ENCODE measurements around the gene ANKS4B. TPM values are rescaled to one million over a fixed set of nuclear protein-coding genes. Genes with fewer than 3 reads are reported as not detected.
A peak's percentile ranks its signal among the peaks of the same experiment; 100 is the strongest.
"Not testable (repeated sequence)": the region's sequence is repeated elsewhere in the genome, so short reads cannot be mapped to it uniquely, and the experiment has no call there.

Gene ANKS4B
- total and polyA plus RNA-seq, 9 donors: 0.04 to 1.6 (median 0.05) TPM; not detected in 3

- not testable (repeated sequence) for H3K36me3 ChIP-seq (ENCODE audit: control insufficient read depth, insufficient read depth, low read length); H3K9me3 ChIP-seq (replicated peaks; ENCODE audit: control insufficient read depth, low read depth, low read length); H3K4me1 ChIP-seq (ENCODE audit: control insufficient read depth, insufficient read depth, low read length); H3K4me3 ChIP-seq (ENCODE audit: low read length); H3K27ac ChIP-seq (ENCODE audit: low read length); DNase-seq
- WGBS (ENCODE audit: insufficient coverage): 60% methylated on average over 1 of the region's 3 CpGs
- peaks cover 16% of the 10 kb centered on the region for H3K27me3 ChIP-seq (ENCODE audit: control insufficient read depth, insufficient read depth, low read length)
These were observed 39.3 kb downstream of the ANKS4B start for GRCh38 chr16:21272763-21273162.

- H3K4me3 ChIP-seq (ENCODE audit: low read length): no peak overlapping the region
- no peaks in the 10 kb centered on the region for H3K36me3 ChIP-seq (ENCODE audit: control insufficient read depth, insufficient read depth, low read length)
- H3K27ac ChIP-seq (ENCODE audit: low read length): no peak overlapping the region
- no peak for DNase-seq
- peaks cover 7% of the 10 kb centered on the region for H3K4me1 ChIP-seq (ENCODE audit: control insufficient read depth, insufficient read depth, low read length)
- H3K9me3 ChIP-seq (replicated peaks; ENCODE audit: control insufficient read depth, low read depth, low read length): no peaks in the 10 kb centered on the region
- WGBS (ENCODE audit: insufficient coverage): 60% methylated on average over 2 of the region's 5 CpGs
- H3K27me3 ChIP-seq (ENCODE audit: control insufficient read depth, insufficient read depth, low read length): peaks cover 28% of the 10 kb centered on the region
These were observed 40.8 kb downstream of the ANKS4B start for GRCh38 chr16:21274172-21274726.

GRCh38 chr16:21275529-21275928 lies 42.0 kb downstream of the ANKS4B start:
- Histone ChIP-seq H3K27me3 (ENCODE audit: control insufficient read depth, insufficient read depth, low read length) (peaks cover 35% of the 10 kb centered on the region), H3K27ac (ENCODE audit: low read length) (no peak overlapping the region)
- WGBS (ENCODE audit: insufficient coverage): no CpG with 5 or more reads among the region's 3 CpGs

GRCh38 chr16:21276090-21276489 lies 42.6 kb downstream of the ANKS4B start:
- 88% methylated on average over 7 of the region's 9 CpGs for WGBS (ENCODE audit: insufficient coverage)
- Histone ChIP-seq H3K4me3 (ENCODE audit: low read length) (no peak overlapping the region), H3K9me3 (replicated peaks; ENCODE audit: control insufficient read depth, low read depth, low read length) (no peaks in the 10 kb centered on the region), H3K36me3 (ENCODE audit: control insufficient read depth, insufficient read depth, low read length) (no peaks in the 10 kb centered on the region), H3K27ac (ENCODE audit: low read length) (no peak overlapping the region), H3K27me3 (ENCODE audit: control insufficient read depth, insufficient read depth, low read length) (peaks cover 35% of the 10 kb centered on the region), H3K4me1 (ENCODE audit: control insufficient read depth, insufficient read depth, low read length) (peaks cover 7% of the 10 kb centered on the region)
- DNase-seq: no peak

More at GRCh38 chr16:21275529-21275928, 42.0 kb downstream of the ANKS4B start:
- DNase-seq: no peak
- no peaks in the 10 kb centered on the region for H3K9me3 ChIP-seq (replicated peaks; ENCODE audit: control insufficient read depth, low read depth, low read length)
- H3K4me3 ChIP-seq (ENCODE audit: low read length): no peak overlapping the region
- no peaks in the 10 kb centered on the region for H3K36me3 ChIP-seq (ENCODE audit: control insufficient read depth, insufficient read depth, low read length)
- H3K4me1 ChIP-seq (ENCODE audit: control insufficient read depth, insufficient read depth, low read length): peaks cover 7% of the 10 kb centered on the region

- Histone ChIP-seq H3K27ac (ENCODE audit: low read length) (no peak overlapping the region), H3K36me3 (ENCODE audit: control insufficient read depth, insufficient read depth, low read length) (no peaks in the 10 kb centered on the region), H3K9me3 (replicated peaks; ENCODE audit: control insufficient read depth, low read depth, low read length) (no peaks in the 10 kb centered on the region), H3K4me1 (ENCODE audit: control insufficient read depth, insufficient read depth, low read length) (peaks cover 7% of the 10 kb centered on the region), H3K4me3 (ENCODE audit: low read length) (no peak overlapping the region), H3K27me3 (ENCODE audit: control insufficient read depth, insufficient read depth, low read length) (peaks cover 44% of the 10 kb centered on the region)
- whole genome bisulfite sequencing (ENCODE audit: insufficient coverage): 73% methylated on average over 14 of the region's 17 CpGs
- no peak for DNase-seq
These were observed 43.8 kb downstream of the ANKS4B start for GRCh38 chr16:21277045-21277926.

GRCh38 chr16:21277927-21278706 lies 44.6 kb downstream of the ANKS4B start, which contains the start of gene CRYM:
Gene CRYM (minus strand): TSS chr16:21278290. CDS start chr16:21278251, 39 bp downstream.
- Histone ChIP-seq H3K4me3 (ENCODE audit: low read length) (no peak within 1 kb of the TSS), H3K9me3 (replicated peaks; ENCODE audit: control insufficient read depth, low read depth, low read length) (no peaks in the 10 kb centered on the region), H3K36me3 (ENCODE audit: control insufficient read depth, insufficient read depth, low read length) (no peaks in the 10 kb centered on the region), H3K27ac (ENCODE audit: low read length) (no peak within 1 kb of the TSS), H3K4me1 (ENCODE audit: control insufficient read depth, insufficient read depth, low read length) (peaks cover 7% of the 10 kb centered on the region), H3K27me3 (ENCODE audit: control insufficient read depth, insufficient read depth, low read length) (peaks cover 46% of the 10 kb centered on the region)
- DNase-seq: peak; percentile 22
- WGBS (ENCODE audit: insufficient coverage): under 1% methylated on average over 29 of the region's 46 CpGs

GRCh38 chr16:21279501-21279900 lies 46.0 kb downstream of the ANKS4B start:
- 75% methylated on average over 2 of the region's 2 CpGs for WGBS (ENCODE audit: insufficient coverage)
- H3K27me3 ChIP-seq (ENCODE audit: control insufficient read depth, insufficient read depth, low read length): peaks cover 55% of the 10 kb centered on the region
- H3K4me1 ChIP-seq (ENCODE audit: control insufficient read depth, insufficient read depth, low read length): peaks cover 7% of the 10 kb centered on the region
- no peaks in the 10 kb centered on the region for H3K9me3 ChIP-seq (replicated peaks; ENCODE audit: control insufficient read depth, low read depth, low read length)
- H3K27ac ChIP-seq (ENCODE audit: low read length): no peak overlapping the region
- H3K36me3 ChIP-seq (ENCODE audit: control insufficient read depth, insufficient read depth, low read length): no peaks in the 10 kb centered on the region
- H3K4me3 ChIP-seq (ENCODE audit: low read length): no peak overlapping the region
- no peak for DNase-seq

GRCh38 chr16:21281698-21282389 lies 48.3 kb downstream of the ANKS4B start:
- DNase-seq: no peak
- whole genome bisulfite sequencing (ENCODE audit: insufficient coverage): no CpG with 5 or more reads among the region's 7 CpGs
- H3K4me3 ChIP-seq (ENCODE audit: low read length): no peak overlapping the region
- H3K27me3 ChIP-seq (ENCODE audit: control insufficient read depth, insufficient read depth, low read length): peaks cover 48% of the 10 kb centered on the region
- no peak overlapping the region for H3K27ac ChIP-seq (ENCODE audit: low read length)
- H3K9me3 ChIP-seq (replicated peaks; ENCODE audit: control insufficient read depth, low read depth, low read length): no peaks in the 10 kb centered on the region
- H3K4me1 ChIP-seq (ENCODE audit: control insufficient read depth, insufficient read depth, low read length): peaks cover 7% of the 10 kb centered on the region
- H3K36me3 ChIP-seq (ENCODE audit: control insufficient read depth, insufficient read depth, low read length): no peaks in the 10 kb centered on the region

- H3K27ac ChIP-seq (ENCODE audit: low read length): no peak overlapping the region
- DNase-seq: peak; percentile 59
- no peaks in the 10 kb centered on the region for H3K9me3 ChIP-seq (replicated peaks; ENCODE audit: control insufficient read depth, low read depth, low read length)
- WGBS (ENCODE audit: insufficient coverage): 1% methylated on average over 21 of the region's 67 CpGs
- H3K27me3 ChIP-seq (ENCODE audit: control insufficient read depth, insufficient read depth, low read length): peaks cover 33% of the 10 kb centered on the region
- H3K4me1 ChIP-seq (ENCODE audit: control insufficient read depth, insufficient read depth, low read length): no peaks in the 10 kb centered on the region
- no peaks in the 10 kb centered on the region for H3K36me3 ChIP-seq (ENCODE audit: control insufficient read depth, insufficient read depth, low read length)
- H3K4me3 ChIP-seq (ENCODE audit: low read length): peak overlapping the region; percentile 17
These were observed 50.2 kb downstream of the ANKS4B start for GRCh38 chr16:21283521-21284289.
